ENCODE data around the gene IRF6. TPM values are rescaled to one million over a fixed set of nuclear protein-coding genes. Genes with fewer than 3 reads are reported as not detected.

Gene IRF6
- total and polyA plus RNA-seq, 2 of the 8 experiments (the other 6 are each of a cell fraction or from before 2014, with no cell fraction given): 9.6 to 13.4 TPM

DNA sequence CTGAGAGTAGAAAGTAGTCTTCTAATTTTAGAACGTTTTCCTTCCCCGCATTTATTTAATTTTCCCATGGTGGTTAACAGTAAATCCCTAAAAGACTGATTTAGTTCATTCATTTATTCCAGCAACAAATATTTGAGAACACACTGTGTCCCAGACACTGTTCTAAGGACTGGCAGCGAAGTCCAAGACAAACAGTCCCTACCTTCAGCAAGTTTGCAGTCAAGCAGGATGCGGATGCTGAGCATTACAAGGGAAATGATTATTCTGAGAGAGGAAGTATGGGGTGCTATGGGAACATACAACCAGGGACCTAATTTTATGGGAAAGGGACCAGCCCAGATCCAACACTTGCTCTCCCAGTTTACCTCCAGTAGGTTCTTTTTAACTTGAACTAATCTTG is 20.4 kb downstream of the IRF6 start:
- ChIA-PET POLR2A (ENCODE audit: partially characterized antibody) (interaction anchor here (2.6 kb wide), 1 partner anchor 20 kb away, joined by 11 read pairs; the partner anchor contains the start of gene IRF6), CTCF (ENCODE audit: partially characterized antibody) (interaction anchor here (2.7 kb wide), 1 partner anchor 37 kb away, joined by 13 read pairs; no protein-coding TSS in a partner anchor)
- no peak overlapping the region for H2BK20ac ChIP-seq (ENCODE audit: low read length)
- H3K9me3 ChIP-seq (ENCODE audit: insufficient read depth in 2 of 2, low read depth in 1 of 2, low read length in 1 of 2): no peaks in the 10 kb centered on the region
- H2AK5ac ChIP-seq (ENCODE audit: low read depth, low read length): no peak overlapping the region
- no peaks in the 10 kb centered on the region for H3K27me3 ChIP-seq (replicated peaks in 1 of 4; ENCODE audit: control insufficient read depth in 3 of 4, extremely low read depth in 1 of 4, insufficient read depth in 3 of 4, low read length in 3 of 4)
- no peak overlapping the region for H4K91ac ChIP-seq (replicated peaks; ENCODE audit: insufficient read length, low read length)
- H2BK12ac ChIP-seq (ENCODE audit: low read depth, low read length): no peak overlapping the region
- no peak overlapping the region for H2BK120ac ChIP-seq (replicated peaks; ENCODE audit: low read depth, low read length)
- no peak overlapping the region for H3K14ac ChIP-seq (ENCODE audit: insufficient read length)
- no peak overlapping the region for H3K4ac ChIP-seq (replicated peaks; ENCODE audit: insufficient read length, low read depth, low read length)
- H3K79me1 ChIP-seq (ENCODE audit: low read depth, low read length): no peaks in the 10 kb centered on the region; the same call in 1 of the 2 replicates
- no peak overlapping the region for H3K4me3 ChIP-seq (ENCODE audit: extremely low read depth in 1 of 4, insufficient read depth in 2 of 4, low read depth in 3 of 4, low read length in 4 of 4)
- H3K36me3 ChIP-seq (ENCODE audit: control insufficient read depth in 2 of 4, insufficient read depth in 4 of 4, low read length in 3 of 4): peaks cover 2 to 9% (median 4%) of the 10 kb centered on the region in 4 experiments; a peak in 6 of 8 replicates
- peaks cover 0 to 6% (median 2%) of the 10 kb centered on the region in 4 experiments; a peak in 2 of 7 replicates for H3K4me1 ChIP-seq (replicated peaks in 1 of 4; ENCODE audit: control insufficient read depth in 3 of 4, insufficient read depth in 4 of 4, low read length in 3 of 4)
- DNase-seq (ENCODE audit: low read depth in 1 of 2, low spot score in 2 of 2) (no peak), FAIRE-seq (no peak)
- TF ChIP-seq MAFK (IDR thresholded peaks at IDR 0.05; ENCODE audit: low read depth, low read length) (no peak), GTF2F1 (IDR thresholded peaks at IDR 0.05; ENCODE audit: borderline replicate concordance, low read depth, low read length) (no peak)
- H3K27ac ChIP-seq (ENCODE audit: low read depth, low read length): no peak overlapping the region
- H2BK5ac ChIP-seq (ENCODE audit: low read depth, low read length): no peak overlapping the region
- 87% methylated on average over 4 of the region's 4 CpGs; no CpG with 5 or more reads in 1 of the 2 experiments for WGBS, 2 experiments (ENCODE audit: extremely low coverage in 1 of 2, insufficient coverage in 1 of 2, insufficient read length in 1 of 2, insufficient replicate concordance in 2 of 2, low coverage in 1 of 2, low lambda C conversion rate in 2 of 2, missing lambda C conversion rate in 1 of 2)
- peaks cover 6% of the 10 kb centered on the region for H3K23me2 ChIP-seq (ENCODE audit: low read depth, low read length)
- H2BK15ac ChIP-seq (ENCODE audit: low read length): no peak overlapping the region
- no peak overlapping the region for H2AFZ ChIP-seq (ENCODE audit: low read length)
- H3K4me2 ChIP-seq (ENCODE audit: insufficient read depth in 1 of 2, low read depth in 2 of 2, low read length in 2 of 2): no peak overlapping the region; a peak in 1 of 4 replicates
- no peak overlapping the region for H4K5ac ChIP-seq (ENCODE audit: insufficient read length, low read depth, low read length)
- H3K23ac ChIP-seq (ENCODE audit: insufficient read length): no peak overlapping the region
- peaks cover 0 to 6% of the 10 kb centered on the region in 2 experiments; a peak in 1 of 4 replicates for H3K79me2 ChIP-seq (ENCODE audit: control insufficient read depth in 1 of 2, insufficient read depth in 2 of 2, low read length in 2 of 2)
- H3K56ac ChIP-seq (replicated peaks; ENCODE audit: insufficient read length, low read depth, low read length): no peak overlapping the region
- H4K20me1 ChIP-seq (replicated peaks in 1 of 2; ENCODE audit: control insufficient read depth in 1 of 2, insufficient read depth in 2 of 2, low read length in 2 of 2): no peaks in the 10 kb centered on the region
- H4K8ac ChIP-seq (ENCODE audit: extremely low read depth, insufficient read depth, low read length): no peak overlapping the region
- no peak overlapping the region for H3K18ac ChIP-seq (ENCODE audit: extremely low read depth, low read length)
- H3K9ac ChIP-seq (replicated peaks in 1 of 4; ENCODE audit: extremely low read depth in 1 of 4, low read depth in 3 of 4, low read length in 3 of 4): no peak overlapping the region

Data from H1 (cell line).